NB4 (cell line): ENCODE data around the gene RIPK4.

ENCODE experiments used
- CTCF ChIP-seq: IDR thresholded peaks from one replicate; pipeline ENCODE4 v1.5.1; 2012; ENCODE audit warnings: low read depth, low read length
- MYC ChIP-seq: IDR thresholded peaks from 2 replicates; pipeline ENCODE4 v1.6.1; 2011; ENCODE audit warnings: low read depth, low read length
- POLR2A ChIP-seq: IDR thresholded peaks from 2 replicates; pipeline ENCODE4 v1.6.1; 2011; ENCODE audit warnings: mild to moderate bottlenecking; ENCODE audit not compliant: insufficient read length; ENCODE audit errors: extremely low read depth

GRCh38 chr21:41798326-41798725 is 31.5 kb upstream of the RIPK4 start:
- no peak for TF ChIP-seq MYC
- no peak for TF ChIP-seq POLR2A
- TF ChIP-seq CTCF: no peak
